Measurements from ENCODE around the gene ZNF28. TPM values are rescaled to one million over a fixed set of nuclear protein-coding genes. Genes with fewer than 3 reads are reported as not detected.

The ZNF28 gene
- total and polyA plus RNA-seq, 2 of the 4 experiments (the other 2 are of a cell fraction), result 4.4 to 24.7 TPM

Other genes with a start within 250 kb of the ZNF28 start
- 36.9 and 42.8 TPM in 2 replicates for gene ZNF83, start 183.3 kb downstream of the ZNF28 start, total RNA-seq (2012; rRNA removed)
- 22.3 and 32.9 TPM in 2 replicates for gene ZNF83, start 183.3 kb downstream of the ZNF28 start, polyA plus RNA-seq (2012; rRNA removed)
- 8.1 and 8.8 TPM in 2 replicates for gene ZNF611, start 86.6 kb downstream of the ZNF28 start, total RNA-seq (2012; rRNA removed)
- 3.8 and 4.0 TPM in 2 replicates for gene ZNF611, start 86.6 kb downstream of the ZNF28 start, polyA plus RNA-seq (2012; rRNA removed)
- 3.9 and 4.1 TPM in 2 replicates for gene ZNF600, start 34.8 kb downstream of the ZNF28 start, total RNA-seq (2012; rRNA removed)
- gene ZNF600, start 34.8 kb downstream of the ZNF28 start, polyA plus RNA-seq (2012; rRNA removed), result 4.0 and 4.4 TPM in 2 replicates
- gene ZNF468, start 36.0 kb upstream of the ZNF28 start, total RNA-seq (2012; rRNA removed), result 19.2 and 20.1 TPM in 2 replicates
- 3.7 and 6.2 TPM in 2 replicates for gene ZNF468, start 36.0 kb upstream of the ZNF28 start, polyA plus RNA-seq (2012; rRNA removed)
- gene ZNF320, start 76.0 kb upstream of the ZNF28 start, total RNA-seq (2012; rRNA removed), result 4.7 and 5.0 TPM in 2 replicates
- 1.9 and 3.4 TPM in 2 replicates for gene ZNF320, start 76.0 kb upstream of the ZNF28 start, polyA plus RNA-seq (2012; rRNA removed)
- 6.1 TPM in 2 replicates for gene ZNF888, start 101.8 kb upstream of the ZNF28 start, total RNA-seq (2012; rRNA removed)
- gene ZNF888, start 101.8 kb upstream of the ZNF28 start, polyA plus RNA-seq (2012; rRNA removed), result 0.50 and 0.82 TPM in 2 replicates
- gene ZNF816, start 141.2 kb upstream of the ZNF28 start, total RNA-seq (2012; rRNA removed), result 10.0 and 12.0 TPM in 2 replicates
- gene ZNF816, start 141.2 kb upstream of the ZNF28 start, polyA plus RNA-seq (2012; rRNA removed), result 1.2 and 1.6 TPM in 2 replicates
- gene ERVV-1, start 192.3 kb upstream of the ZNF28 start, total RNA-seq (2012; rRNA removed), result not detected in 2 replicates
- gene ERVV-1, start 192.3 kb upstream of the ZNF28 start, polyA plus RNA-seq (2012; rRNA removed), result not detected in 2 replicates
- gene ERVV-2, start 223.1 kb upstream of the ZNF28 start, total RNA-seq (2012; rRNA removed), result not detected in 2 replicates
- not detected in 2 replicates for gene ERVV-2, start 223.1 kb upstream of the ZNF28 start, polyA plus RNA-seq (2012; rRNA removed)